T-helper 1 cell (primary cell): Measurements from ENCODE around the gene MYBPH.

Experiments used
- DNase-seq, 5 donors: peaks; one replicate each; pipeline ENCODE4 v3.0.0-alpha.2; 2012 to 2020

The MYBPH gene

GRCh38 chr1:203199816-203200571 lies 24.4 kb upstream of the MYBPH start:
- DNase-seq: no peak

GRCh38 chr1:203199481-203199815 lies 23.8 kb upstream of the MYBPH start:
- DNase-seq: no peak

- DNase-seq: no peak
Measured at GRCh38 chr1:203199002-203199401, 23.4 kb upstream of the MYBPH start.

GRCh38 chr1:203197625-203198024 lies 22.0 kb upstream of the MYBPH start:
- no peak for DNase-seq

GRCh38 chr1:203196371-203196770 lies 20.7 kb upstream of the MYBPH start:
- no peak for DNase-seq

GRCh38 chr1:203190949-203191348 lies 15.3 kb upstream of the MYBPH start:
- no peak for DNase-seq

GRCh38 chr1:203189951-203190352 lies 14.3 kb upstream of the MYBPH start:
- no peak for DNase-seq

- DNase-seq: no peak
Measured at GRCh38 chr1:203188686-203189232, 13.1 kb upstream of the MYBPH start.

- no peak for DNase-seq
Measured at GRCh38 chr1:203187689-203188264, 12.2 kb upstream of the MYBPH start.

GRCh38 chr1:203187304-203187685 lies 11.7 kb upstream of the MYBPH start:
- DNase-seq: no peak

- DNase-seq: no peak
Measured at GRCh38 chr1:203186446-203187303, 11.0 kb upstream of the MYBPH start, which contains the start of gene CHI3L1. Gene CHI3L1 (minus strand): TSS chr1:203186704. CDS start chr1:203186623, 81 bp downstream.

- no peak for DNase-seq
Measured at GRCh38 chr1:203186091-203186445, 10.4 kb upstream of the MYBPH start.

GRCh38 chr1:203185585-203185984 lies 10.0 kb upstream of the MYBPH start:
- DNase-seq: no peak

- no peak for DNase-seq
Measured at GRCh38 chr1:203185061-203185461, 9.4 kb upstream of the MYBPH start.

GRCh38 chr1:203184467-203184866 lies 8.8 kb upstream of the MYBPH start:
- no peak for DNase-seq

GRCh38 chr1:203183828-203184227 lies 8.2 kb upstream of the MYBPH start:
- DNase-seq: no peak

GRCh38 chr1:203182387-203182953 lies 6.8 kb upstream of the MYBPH start:
- DNase-seq: no peak

- no peak for DNase-seq
Measured at GRCh38 chr1:203181586-203182386, 6.2 kb upstream of the MYBPH start.

- DNase-seq: no peak
Measured at GRCh38 chr1:203180611-203181330, 5.1 kb upstream of the MYBPH start.

- DNase-seq: no peak
Measured at GRCh38 chr1:203179667-203180005, 4.0 kb upstream of the MYBPH start.

GRCh38 chr1:203178821-203179666 lies 3.4 kb upstream of the MYBPH start:
- DNase-seq: no peak
